ENCODE measurements around the gene BIN1.

BIN1 gene

GRCh38 chr2:127044977-127045661, 61.8 kb downstream of the BIN1 start:
- ChIA-PET POLR2A (no interaction called here), CTCF (no interaction called here)
- H3K4me3 ChIP-seq (ENCODE audit: control insufficient read depth in 1 of 7, extremely low read depth in 1 of 7, insufficient read depth in 4 of 7, low read depth in 2 of 7, low read length in 6 of 7) = no peak overlapping the region
- H3K36me3 ChIP-seq (ENCODE audit: control insufficient read depth in 4 of 4, insufficient read depth in 4 of 4, low read length in 3 of 4) = peaks cover 0 to 16% (median 10%) of the 10 kb centered on the region in 4 experiments
- H3K27ac ChIP-seq (ENCODE audit: insufficient read depth in 1 of 2, low read depth in 1 of 2, low read length in 2 of 2, poor library complexity in 1 of 2, severe bottlenecking in 2 of 2) = no peak overlapping the region
- WGBS (ENCODE audit: insufficient coverage) = 96% methylated on average over 16 of the region's 20 CpGs
- no peak for DNase-seq
- H3K4me1 ChIP-seq (ENCODE audit: control extremely low read depth in 1 of 4, control insufficient read depth in 4 of 4, insufficient read depth in 4 of 4, low read length in 3 of 4) = peaks cover 0 to 2% (median 0%) of the 10 kb centered on the region in 4 experiments
- H3K9me3 ChIP-seq (ENCODE audit: control extremely low read depth in 1 of 5, control insufficient read depth in 4 of 5, insufficient read depth in 2 of 5, low read depth in 1 of 5, low read length in 4 of 5) = no peaks in the 10 kb centered on the region
- H3K27me3 ChIP-seq (replicated peaks in 2 of 5; ENCODE audit: control insufficient read depth in 4 of 5, insufficient read depth in 5 of 5, low read length in 4 of 5) = no peaks in the 10 kb centered on the region

- Histone ChIP-seq H3K4me3 (ENCODE audit: control insufficient read depth in 1 of 7, extremely low read depth in 1 of 7, insufficient read depth in 4 of 7, low read depth in 2 of 7, low read length in 6 of 7) (no peak overlapping the region), H3K27ac (ENCODE audit: insufficient read depth in 1 of 2, low read depth in 1 of 2, low read length in 2 of 2, poor library complexity in 1 of 2, severe bottlenecking in 2 of 2) (no peak overlapping the region), H3K9me3 (ENCODE audit: control extremely low read depth in 1 of 5, control insufficient read depth in 4 of 5, insufficient read depth in 2 of 5, low read depth in 1 of 5, low read length in 4 of 5) (no peaks in the 10 kb centered on the region), H3K36me3 (ENCODE audit: control insufficient read depth in 4 of 4, insufficient read depth in 4 of 4, low read length in 3 of 4) (peaks cover 0 to 10% (median 8%) of the 10 kb centered on the region in 4 experiments), H3K4me1 (ENCODE audit: control extremely low read depth in 1 of 4, control insufficient read depth in 4 of 4, insufficient read depth in 4 of 4, low read length in 3 of 4) (no peaks in the 10 kb centered on the region), H3K27me3 (replicated peaks in 2 of 5; ENCODE audit: control insufficient read depth in 4 of 5, insufficient read depth in 5 of 5, low read length in 4 of 5) (no peaks in the 10 kb centered on the region)
- no peak for DNase-seq
- POLR2A ChIA-PET = no interaction called here
- 93% methylated on average over 4 of the region's 4 CpGs for WGBS (ENCODE audit: insufficient coverage)
- CTCF ChIA-PET = no interaction called here
Observed at GRCh38 chr2:127044165-127044718, 62.7 kb downstream of the BIN1 start.

GRCh38 chr2:127043367-127044164, 63.4 kb downstream of the BIN1 start:
- DNase-seq = no peak
- Histone ChIP-seq H3K27ac (ENCODE audit: insufficient read depth in 1 of 2, low read depth in 1 of 2, low read length in 2 of 2, poor library complexity in 1 of 2, severe bottlenecking in 2 of 2) (no peak overlapping the region), H3K4me3 (ENCODE audit: control insufficient read depth in 1 of 7, extremely low read depth in 1 of 7, insufficient read depth in 4 of 7, low read depth in 2 of 7, low read length in 6 of 7) (no peak overlapping the region), H3K4me1 (ENCODE audit: control extremely low read depth in 1 of 4, control insufficient read depth in 4 of 4, insufficient read depth in 4 of 4, low read length in 3 of 4) (no peaks in the 10 kb centered on the region), H3K36me3 (ENCODE audit: control insufficient read depth in 4 of 4, insufficient read depth in 4 of 4, low read length in 3 of 4) (peaks cover 0 to 6% (median 4%) of the 10 kb centered on the region in 4 experiments), H3K27me3 (replicated peaks in 2 of 5; ENCODE audit: control insufficient read depth in 4 of 5, insufficient read depth in 5 of 5, low read length in 4 of 5) (no peaks in the 10 kb centered on the region), H3K9me3 (ENCODE audit: control extremely low read depth in 1 of 5, control insufficient read depth in 4 of 5, insufficient read depth in 2 of 5, low read depth in 1 of 5, low read length in 4 of 5) (no peaks in the 10 kb centered on the region)
- CTCF ChIA-PET = no interaction called here
- POLR2A ChIA-PET = no interaction called here
- WGBS (ENCODE audit: insufficient coverage) = 93% methylated on average over 27 of the region's 27 CpGs

- H3K27me3 ChIP-seq (replicated peaks in 2 of 5; ENCODE audit: control insufficient read depth in 4 of 5, insufficient read depth in 5 of 5, low read length in 4 of 5) = no peaks in the 10 kb centered on the region
- no peak overlapping the region for H3K4me3 ChIP-seq (ENCODE audit: control insufficient read depth in 1 of 7, extremely low read depth in 1 of 7, insufficient read depth in 4 of 7, low read depth in 2 of 7, low read length in 6 of 7)
- ChIA-PET CTCF (interaction anchor here (1.1 to 1.2 kb wide), 2 partner anchors 8 to 9 kb away, joined by 3 to 4 read pairs; no protein-coding TSS in a partner anchor), POLR2A (no interaction called here)
- 95% methylated on average over 13 of the region's 15 CpGs for whole genome bisulfite sequencing (ENCODE audit: insufficient coverage)
- H3K4me1 ChIP-seq (ENCODE audit: control extremely low read depth in 1 of 4, control insufficient read depth in 4 of 4, insufficient read depth in 4 of 4, low read length in 3 of 4) = no peaks in the 10 kb centered on the region
- no peak for DNase-seq
- no peaks in the 10 kb centered on the region for H3K9me3 ChIP-seq (ENCODE audit: control extremely low read depth in 1 of 5, control insufficient read depth in 4 of 5, insufficient read depth in 2 of 5, low read depth in 1 of 5, low read length in 4 of 5)
- no peaks in the 10 kb centered on the region for H3K36me3 ChIP-seq (ENCODE audit: control insufficient read depth in 4 of 4, insufficient read depth in 4 of 4, low read length in 3 of 4)
- H3K27ac ChIP-seq (ENCODE audit: insufficient read depth in 1 of 2, low read depth in 1 of 2, low read length in 2 of 2, poor library complexity in 1 of 2, severe bottlenecking in 2 of 2) = no peak overlapping the region
Observed at GRCh38 chr2:127041259-127041970, 65.5 kb downstream of the BIN1 start.

- WGBS (ENCODE audit: insufficient coverage) = 88% methylated on average over 2 of the region's 2 CpGs
- ChIA-PET POLR2A (no interaction called here), CTCF (interaction anchor here (1.0 kb wide), 1 partner anchor 10 kb away, joined by 3 read pairs; no protein-coding TSS in a partner anchor)
- H3K4me3 ChIP-seq (ENCODE audit: control insufficient read depth in 1 of 7, extremely low read depth in 1 of 7, insufficient read depth in 4 of 7, low read depth in 2 of 7, low read length in 6 of 7) = no peak overlapping the region
- no peak overlapping the region for H3K27ac ChIP-seq (ENCODE audit: insufficient read depth in 1 of 2, low read depth in 1 of 2, low read length in 2 of 2, poor library complexity in 1 of 2, severe bottlenecking in 2 of 2)
- H3K9me3 ChIP-seq (ENCODE audit: control extremely low read depth in 1 of 5, control insufficient read depth in 4 of 5, insufficient read depth in 2 of 5, low read depth in 1 of 5, low read length in 4 of 5) = no peaks in the 10 kb centered on the region
- no peaks in the 10 kb centered on the region for H3K36me3 ChIP-seq (ENCODE audit: control insufficient read depth in 4 of 4, insufficient read depth in 4 of 4, low read length in 3 of 4)
- H3K27me3 ChIP-seq (replicated peaks in 2 of 5; ENCODE audit: control insufficient read depth in 4 of 5, insufficient read depth in 5 of 5, low read length in 4 of 5) = no peaks in the 10 kb centered on the region
- H3K4me1 ChIP-seq (ENCODE audit: control extremely low read depth in 1 of 4, control insufficient read depth in 4 of 4, insufficient read depth in 4 of 4, low read length in 3 of 4) = no peaks in the 10 kb centered on the region
- no peak for DNase-seq
Observed at GRCh38 chr2:127040169-127040568, 66.8 kb downstream of the BIN1 start.

GRCh38 chr2:127039387-127040031, 67.4 kb downstream of the BIN1 start:
- 97% methylated on average over 11 of the region's 14 CpGs for WGBS (ENCODE audit: insufficient coverage)
- CTCF ChIA-PET = interaction anchor here (1.0 kb wide), 1 partner anchor 11 kb away, joined by 3 read pairs; no protein-coding TSS in a partner anchor
- Histone ChIP-seq H3K4me3 (ENCODE audit: control insufficient read depth in 1 of 7, extremely low read depth in 1 of 7, insufficient read depth in 4 of 7, low read depth in 2 of 7, low read length in 6 of 7) (no peak overlapping the region), H3K27ac (ENCODE audit: insufficient read depth in 1 of 2, low read depth in 1 of 2, low read length in 2 of 2, poor library complexity in 1 of 2, severe bottlenecking in 2 of 2) (no peak overlapping the region), H3K9me3 (ENCODE audit: control extremely low read depth in 1 of 5, control insufficient read depth in 4 of 5, insufficient read depth in 2 of 5, low read depth in 1 of 5, low read length in 4 of 5) (no peaks in the 10 kb centered on the region), H3K36me3 (ENCODE audit: control insufficient read depth in 4 of 4, insufficient read depth in 4 of 4, low read length in 3 of 4) (no peaks in the 10 kb centered on the region), H3K4me1 (ENCODE audit: control extremely low read depth in 1 of 4, control insufficient read depth in 4 of 4, insufficient read depth in 4 of 4, low read length in 3 of 4) (no peaks in the 10 kb centered on the region), H3K27me3 (replicated peaks in 2 of 5; ENCODE audit: control insufficient read depth in 4 of 5, insufficient read depth in 5 of 5, low read length in 4 of 5) (no peaks in the 10 kb centered on the region)
- no peak for DNase-seq
- POLR2A ChIA-PET = no interaction called here

All from common myeloid progenitor, CD34-positive (primary cell).